Naive B cell (primary cell): ENCODE measurements around the gene LRRC27. TPM values are rescaled to one million over a fixed set of nuclear protein-coding genes. Genes with fewer than 3 reads are reported as not detected.

Experiments used
- ATAC-seq, 2 donors: fragments of 150-1000 bp; cut with Tn5 transposase; 2 replicates each; pipeline ENCODE4 v1.10.0; 2021; ENCODE audit warnings: low read depth in 2 of 2, mild to moderate bottlenecking in 2 of 2, moderate library complexity in 2 of 2
- DNase-seq: peaks from one replicate; pipeline ENCODE4 v3.0.0; 2022
- H3K27ac Mint-ChIP-seq, 6 donors: one replicate each; pipeline ENCODE4 v1.8.0; 2020 to 2022; ENCODE audit warnings: mild to moderate bottlenecking in 6 of 6, mixed read lengths in 6 of 6, moderate library complexity in 5 of 6, inconsistent platforms in 2 of 6
- H3K27me3 Mint-ChIP-seq, 3 donors: one replicate each; pipeline ENCODE4 v1.8.0; 2021 to 2022; ENCODE audit warnings: mixed read lengths in 3 of 3, mild to moderate bottlenecking in 1 of 3
- H3K36me3 Mint-ChIP-seq, 2 donors: one replicate each; pipeline ENCODE4 v1.8.0; 2020 to 2022; ENCODE audit warnings: mixed read lengths in 2 of 2, inconsistent platforms in 1 of 2, mild to moderate bottlenecking in 1 of 2
- H3K4me1 Mint-ChIP-seq, 3 donors: one replicate each; pipeline ENCODE4 v1.8.0; 2020 to 2022; ENCODE audit warnings: mixed read lengths in 3 of 3, inconsistent platforms in 1 of 3, mild to moderate bottlenecking in 1 of 3, moderate library complexity in 1 of 3
- H3K4me3 Mint-ChIP-seq, 8 donors: one replicate each; pipeline ENCODE4 v1.8.0; 2020 to 2022; ENCODE audit warnings: mild to moderate bottlenecking in 8 of 8, mixed read lengths in 8 of 8, moderate library complexity in 8 of 8, inconsistent platforms in 2 of 8
- H3K9me3 Mint-ChIP-seq, 7 donors: one replicate each; pipeline ENCODE4 v1.8.0; 2020 to 2022; ENCODE audit warnings: mixed read lengths in 7 of 7, mild to moderate bottlenecking in 5 of 7, inconsistent platforms in 2 of 7, moderate library complexity in 1 of 7
- polyA plus RNA-seq, 6 donors: library from polyadenylated mRNA; unstranded; fragments of 300-500 nt; fragmentation: Illumina TruSeq; gene quantifications; one replicate each; pipeline ENCODE4 v1.2.3, GENCODE V29; 2021; ENCODE audit warnings: low read depth in 6 of 6

LRRC27 gene
- polyA plus RNA-seq, 6 donors from 2014 or later: 7.7 to 11.1 (median 8.7) TPM

- ATAC-seq (no peak), DNase-seq (no peak)
- no peaks in the 10 kb centered on the region for H3K9me3 Mint-ChIP-seq
- H3K36me3 Mint-ChIP-seq: no peaks in the 10 kb centered on the region
- peak overlapping the region in 2 of 6 donors; percentile 85 to 97 for H3K27ac Mint-ChIP-seq
- H3K4me3 Mint-ChIP-seq: peak overlapping the region in 3 of 8 donors; percentile 25 to 77 (median 51)
- peaks cover 28 to 49% (median 40%) of the 10 kb centered on the region in 3 donors for H3K4me1 Mint-ChIP-seq
- no peaks in the 10 kb centered on the region for H3K27me3 Mint-ChIP-seq
Observed at GRCh38 chr10:132408823-132409666, 77.1 kb downstream of the LRRC27 start.

DNA sequence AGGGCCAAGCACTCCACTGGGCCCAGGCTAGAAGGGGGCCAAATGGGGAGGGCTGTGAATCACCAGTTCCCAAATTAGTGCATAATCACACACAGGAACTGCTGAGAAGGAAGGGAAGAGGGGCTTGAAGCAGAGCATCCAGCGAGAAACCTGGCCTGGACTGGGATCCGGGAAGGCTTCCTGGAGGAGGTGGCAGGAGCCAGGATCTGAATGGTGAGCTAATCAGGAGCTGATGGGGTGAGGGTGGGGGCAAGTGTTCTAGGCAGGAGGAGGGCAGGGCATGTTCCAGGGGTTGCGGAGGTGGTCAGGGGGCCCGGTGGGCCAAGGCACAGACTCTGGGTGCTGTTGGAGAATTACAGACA is 77.7 kb downstream of the LRRC27 start:
- H3K4me3 Mint-ChIP-seq: peak overlapping the region in 6 of 8 donors; percentile 37 to 74 (median 44)
- peak overlapping the region in 4 of 6 donors; percentile 85 to 94 (median 88) for H3K27ac Mint-ChIP-seq
- DNase-seq (no peak), ATAC-seq (no peak)
- H3K27me3 Mint-ChIP-seq: no peaks in the 10 kb centered on the region
- H3K9me3 Mint-ChIP-seq: no peaks in the 10 kb centered on the region
- H3K4me1 Mint-ChIP-seq: peaks cover 28 to 49% (median 40%) of the 10 kb centered on the region in 3 donors
- no peaks in the 10 kb centered on the region for H3K36me3 Mint-ChIP-seq

DNA sequence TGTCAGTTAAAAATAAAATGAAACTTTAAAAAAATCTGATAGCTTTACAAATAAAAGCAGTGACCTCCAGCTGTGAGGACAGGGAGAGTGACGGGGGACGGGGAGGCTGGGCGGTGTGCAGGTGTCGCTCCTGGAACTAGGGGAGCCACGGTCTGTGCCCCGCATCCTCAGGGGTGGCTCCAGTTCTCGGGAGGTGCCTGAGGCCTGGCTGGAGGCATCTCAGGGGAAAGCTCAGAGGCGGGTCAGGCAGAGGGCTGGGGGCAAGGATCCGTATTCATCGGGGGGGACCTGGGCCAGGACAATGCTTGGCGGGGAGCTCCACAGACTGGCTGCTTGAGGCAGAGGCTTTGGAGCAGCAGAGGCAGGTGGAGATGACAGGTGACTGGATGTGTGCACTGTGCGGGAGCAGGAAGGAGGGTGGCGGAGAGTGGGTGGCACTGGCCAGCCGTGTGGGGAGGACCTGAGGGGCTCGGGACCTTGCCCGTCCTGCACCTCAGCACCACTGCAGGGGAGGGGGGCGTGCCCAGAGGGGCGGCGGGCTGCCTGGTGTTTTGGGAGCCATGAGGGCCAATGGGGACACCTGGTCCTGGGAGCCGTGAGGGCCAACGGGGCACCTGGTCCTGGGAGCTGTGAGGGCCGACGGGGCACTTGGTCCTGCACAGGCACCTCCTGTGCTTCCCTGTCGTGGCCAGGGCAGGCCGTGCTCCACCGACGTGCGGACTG is 78.2 kb downstream of the LRRC27 start:
- H3K36me3 Mint-ChIP-seq: peaks cover 0 to 4% of the 10 kb centered on the region in 2 donors
- H3K4me3 Mint-ChIP-seq: peak overlapping the region in 5 of 8 donors; percentile 37 to 74 (median 56)
- no peaks in the 10 kb centered on the region for H3K9me3 Mint-ChIP-seq
- H3K27ac Mint-ChIP-seq: peak overlapping the region in 4 of 6 donors; percentile 28 to 94 (median 70)
- ATAC-seq (no peak), DNase-seq (no peak)
- H3K4me1 Mint-ChIP-seq: peaks cover 31 to 52% (median 44%) of the 10 kb centered on the region in 3 donors
- H3K27me3 Mint-ChIP-seq: no peaks in the 10 kb centered on the region

DNA sequence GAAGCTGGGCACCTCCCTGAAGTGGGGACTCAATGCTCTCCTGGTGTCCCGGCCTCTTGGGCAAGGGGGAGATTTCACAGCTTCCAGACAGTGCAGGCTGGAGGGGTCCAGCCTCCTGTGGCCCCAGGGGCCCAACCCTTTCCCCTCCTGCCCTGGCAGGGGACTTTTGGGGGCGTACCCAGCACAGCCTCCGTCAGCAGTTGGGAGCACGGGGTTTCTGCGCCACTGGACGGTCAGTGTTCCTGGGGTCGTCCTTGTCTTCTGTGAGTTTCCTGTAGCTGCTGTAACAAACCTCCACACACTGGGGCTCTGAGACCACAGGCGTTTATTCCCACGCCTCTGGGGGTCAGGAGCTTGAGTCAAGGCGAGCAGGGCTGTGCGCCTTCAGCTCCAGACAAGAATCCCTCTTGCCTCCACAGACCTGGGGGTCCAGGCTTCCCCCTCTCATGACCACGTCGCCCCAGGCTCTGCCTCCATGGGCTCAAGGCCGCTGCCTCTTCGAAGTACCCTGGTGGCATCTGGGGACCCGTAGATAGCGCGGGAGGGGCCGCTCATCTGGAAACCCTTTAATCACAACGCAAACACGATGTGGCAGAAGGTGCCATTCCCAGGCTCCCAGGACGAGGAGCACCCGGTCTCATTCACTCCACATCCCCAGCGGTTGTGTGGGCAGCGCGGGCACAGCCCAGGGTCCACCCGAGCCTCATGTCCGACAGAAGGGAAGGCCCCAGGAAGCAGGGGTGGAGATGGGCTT is 79.0 kb downstream of the LRRC27 start:
- peak overlapping the region in 3 of 8 donors; percentile 32 to 52 (median 33) for H3K4me3 Mint-ChIP-seq
- DNase-seq: no peak
- H3K36me3 Mint-ChIP-seq: peaks cover 0 to 10% of the 10 kb centered on the region in 2 donors
- H3K27ac Mint-ChIP-seq: peak overlapping the region in 1 of 6 donors; percentile 85
- H3K27me3 Mint-ChIP-seq: no peaks in the 10 kb centered on the region
- peaks cover 36 to 58% (median 45%) of the 10 kb centered on the region in 3 donors for H3K4me1 Mint-ChIP-seq
- H3K9me3 Mint-ChIP-seq: no peaks in the 10 kb centered on the region
- ATAC-seq: no peak

- ATAC-seq (no peak), DNase-seq (no peak)
- Mint-ChIP-seq H3K27me3 (no peaks in the 10 kb centered on the region), H3K9me3 (no peaks in the 10 kb centered on the region), H3K4me3 (peak overlapping the region in 5 of 8 donors; percentile 32 to 72 (median 52)), H3K36me3 (peaks cover 0 to 10% of the 10 kb centered on the region in 2 donors), H3K4me1 (peaks cover 35 to 53% (median 41%) of the 10 kb centered on the region in 3 donors), H3K27ac (peak overlapping the region in 3 of 6 donors; percentile 34 to 85 (median 81))
Observed at GRCh38 chr10:132411561-132412253, 79.7 kb downstream of the LRRC27 start.

- H3K9me3 Mint-ChIP-seq: no peaks in the 10 kb centered on the region
- H3K27me3 Mint-ChIP-seq: no peaks in the 10 kb centered on the region
- peaks cover 33 to 45% (median 34%) of the 10 kb centered on the region in 3 donors for H3K4me1 Mint-ChIP-seq
- H3K36me3 Mint-ChIP-seq: peaks cover 0 to 10% of the 10 kb centered on the region in 2 donors
- H3K27ac Mint-ChIP-seq: peak overlapping the region in 2 of 6 donors; percentile 49 to 73
- peak overlapping the region in 1 of 8 donors; percentile 81 for H3K4me3 Mint-ChIP-seq
- ATAC-seq (no peak), DNase-seq (no peak)
Observed at GRCh38 chr10:132412316-132413192, 80.6 kb downstream of the LRRC27 start.

- Mint-ChIP-seq H3K4me3 (peak overlapping the region in 1 of 8 donors; percentile 37), H3K27me3 (no peaks in the 10 kb centered on the region), H3K4me1 (peaks cover 33 to 43% (median 36%) of the 10 kb centered on the region in 3 donors), H3K9me3 (no peaks in the 10 kb centered on the region), H3K27ac (peak overlapping the region in 4 of 6 donors; percentile 46 to 73 (median 61)), H3K36me3 (peaks cover 0 to 10% of the 10 kb centered on the region in 2 donors)
- ATAC-seq (no peak), DNase-seq (no peak)
Observed at GRCh38 chr10:132413226-132414205, 81.5 kb downstream of the LRRC27 start.

DNA sequence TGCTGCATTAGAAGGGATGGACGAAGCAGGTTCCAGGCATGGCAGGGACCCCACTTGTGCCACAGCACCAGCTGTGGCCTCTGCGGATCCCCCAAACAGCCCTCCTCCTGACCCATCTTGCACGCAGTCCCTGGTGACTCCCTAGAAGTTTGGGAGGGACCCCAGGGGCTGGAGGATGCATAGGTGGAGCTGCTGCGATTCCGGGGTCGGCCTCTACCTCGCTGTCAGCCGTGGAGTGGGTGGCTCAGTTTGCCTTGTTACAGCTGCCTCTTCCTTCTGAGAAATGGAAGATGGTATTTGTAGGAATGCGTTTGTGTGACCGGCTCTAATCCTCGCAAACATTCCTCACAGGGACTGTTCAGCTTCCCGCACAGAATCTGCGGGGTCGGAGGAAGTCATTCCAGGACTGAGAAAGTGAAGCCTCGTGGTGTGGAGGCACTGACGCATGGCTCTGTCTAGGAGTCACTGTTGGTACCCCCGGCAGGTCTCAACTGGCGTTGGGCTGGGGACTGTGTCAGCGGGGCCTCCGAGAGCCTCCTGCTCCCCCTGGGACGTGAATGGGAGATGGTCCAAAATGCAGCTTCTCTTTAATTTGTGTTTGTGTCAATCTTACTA is 82.5 kb downstream of the LRRC27 start:
- DNase-seq: no peak
- Mint-ChIP-seq H3K4me3 (peak overlapping the region in 1 of 8 donors; percentile 22), H3K4me1 (peaks cover 39 to 50% (median 42%) of the 10 kb centered on the region in 3 donors), H3K9me3 (no peaks in the 10 kb centered on the region), H3K27me3 (no peaks in the 10 kb centered on the region), H3K27ac (peak overlapping the region in 4 of 6 donors; percentile 73 to 100 (median 91)), H3K36me3 (peaks cover 0 to 10% of the 10 kb centered on the region in 2 donors)
- no peak for ATAC-seq

DNA sequence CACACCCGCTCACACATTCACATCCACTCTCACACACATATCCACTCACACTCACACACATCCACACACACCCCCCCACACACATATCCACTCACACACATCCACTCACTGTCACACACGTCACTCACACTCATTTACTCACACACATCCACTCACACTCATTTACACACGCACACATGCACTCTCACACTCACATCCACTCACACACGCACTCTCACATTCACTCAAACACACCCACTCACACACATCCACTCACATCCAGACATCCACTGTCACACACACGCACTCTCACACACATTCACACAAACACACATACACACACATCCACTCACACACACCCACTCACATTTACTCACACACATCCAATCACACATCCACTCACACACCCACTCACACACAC is 83.3 kb downstream of the LRRC27 start:
- Mint-ChIP-seq H3K36me3 (peaks cover 0 to 10% of the 10 kb centered on the region in 2 donors), H3K9me3 (no peaks in the 10 kb centered on the region), H3K4me3 (peak overlapping the region in 3 of 8 donors; percentile 22 to 64 (median 54)), H3K27me3 (no peaks in the 10 kb centered on the region), H3K4me1 (peaks cover 36 to 52% (median 47%) of the 10 kb centered on the region in 3 donors), H3K27ac (peak overlapping the region in 5 of 6 donors; percentile 73 to 100 (median 91))
- DNase-seq (no peak), ATAC-seq (no peak)

DNA sequence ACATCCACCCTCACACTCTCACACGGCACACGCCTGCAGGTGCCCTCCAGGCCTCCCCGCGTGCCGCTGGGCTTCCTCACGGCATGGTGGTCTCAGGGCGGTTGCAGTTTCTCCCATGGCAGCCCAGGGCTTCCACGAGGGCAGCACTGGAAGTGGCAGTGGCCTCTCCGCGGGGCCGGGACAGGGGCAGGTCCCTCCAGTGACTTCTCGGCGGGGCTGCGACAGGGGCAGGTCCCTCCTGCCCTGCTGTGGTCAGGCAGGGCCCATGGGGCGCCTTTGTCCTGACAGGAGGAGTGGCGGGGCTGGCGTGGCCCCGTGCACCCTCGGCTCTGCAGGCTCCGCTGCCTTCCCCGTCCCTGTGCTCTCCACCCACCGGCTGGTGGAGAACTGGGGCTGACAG is 84.0 kb downstream of the LRRC27 start:
- ATAC-seq (no peak), DNase-seq (no peak)
- Mint-ChIP-seq H3K4me1 (peaks cover 39 to 56% (median 53%) of the 10 kb centered on the region in 3 donors), H3K4me3 (peak overlapping the region in 2 of 8 donors; percentile 1 to 12), H3K27ac (peak overlapping the region in 4 of 6 donors; percentile 73 to 100 (median 93)), H3K27me3 (no peaks in the 10 kb centered on the region), H3K36me3 (peaks cover 0 to 10% of the 10 kb centered on the region in 2 donors), H3K9me3 (no peaks in the 10 kb centered on the region)
